Calu3 (cell line): ENCODE data around the gene P3H2. TPM values are rescaled to one million over a fixed set of nuclear protein-coding genes. Genes with fewer than 3 reads are reported as not detected.
"Not testable (repeated sequence)": the region's sequence is repeated elsewhere in the genome, so short reads cannot be mapped to it uniquely, and the experiment has no call there.

Experiments
- BruUV-seq: library from RNA; stranded (reverse); fragments of 400-500 nt; replicated peaks from 2 replicates; lab custom pipeline; 2021; lab: Mats Ljungman, UMichigan
- CTCF ChIA-PET: fragments of 300-600 bp; sonication (Branson Sonifier 250); formaldehyde crosslinking; loops from one replicate; lab custom pipeline; 2022; ENCODE audit warnings: antibody characterized with exemption; lab: Charles Lee
- DNase-seq: peaks from one replicate; pipeline ENCODE4 v3.0.0; 2022
- H3K27ac Mint-ChIP-seq: one replicate; pipeline ENCODE4 v1.8.0; 2022; ENCODE audit warnings: mixed read lengths; ENCODE audit not compliant: unreplicated experiment
- H3K27me3 Mint-ChIP-seq: one replicate; pipeline ENCODE4 v1.8.0; 2022; ENCODE audit warnings: mixed read lengths; ENCODE audit not compliant: unreplicated experiment
- H3K36me3 Mint-ChIP-seq: one replicate; pipeline ENCODE4 v1.8.0; 2022; ENCODE audit warnings: mild to moderate bottlenecking, moderate library complexity, mixed read lengths; ENCODE audit not compliant: insufficient read depth, unreplicated experiment
- H3K4me1 Mint-ChIP-seq: one replicate; pipeline ENCODE4 v1.8.0; 2022; ENCODE audit warnings: mild to moderate bottlenecking, low read depth, mixed read lengths; ENCODE audit not compliant: unreplicated experiment
- H3K4me3 Mint-ChIP-seq: one replicate; pipeline ENCODE4 v1.8.0; 2022; ENCODE audit warnings: mild to moderate bottlenecking, low read depth, moderate library complexity, mixed read lengths; ENCODE audit not compliant: unreplicated experiment
- H3K9me3 Mint-ChIP-seq: one replicate; pipeline ENCODE4 v1.8.0; 2022; ENCODE audit warnings: low read depth, mixed read lengths; ENCODE audit not compliant: unreplicated experiment
- intact Hi-C: fragments of 100-400 bp; cut with micrococcal nuclease; formaldehyde crosslinking; loops from one replicate; pipeline ENCODE4 v1.10.0; 2022; ENCODE audit not compliant: unreplicated experiment
- total RNA-seq: library from RNA; stranded (reverse); gene quantifications from 2 replicates; pipeline ENCODE4 v1.2.3, GENCODE V29; 2022
- TF ChIP-seq, protein P1 (sequence below): fragments of 200-600 bp; IDR thresholded peaks from one replicate; pipeline ENCODE4 v1.8.0; 2022; ENCODE audit warnings: antibody characterized with exemption; ENCODE audit not compliant: unreplicated experiment

Gene P3H2
- total RNA-seq, 1 experiment from 2014 or later = 7.1 TPM

DNA sequence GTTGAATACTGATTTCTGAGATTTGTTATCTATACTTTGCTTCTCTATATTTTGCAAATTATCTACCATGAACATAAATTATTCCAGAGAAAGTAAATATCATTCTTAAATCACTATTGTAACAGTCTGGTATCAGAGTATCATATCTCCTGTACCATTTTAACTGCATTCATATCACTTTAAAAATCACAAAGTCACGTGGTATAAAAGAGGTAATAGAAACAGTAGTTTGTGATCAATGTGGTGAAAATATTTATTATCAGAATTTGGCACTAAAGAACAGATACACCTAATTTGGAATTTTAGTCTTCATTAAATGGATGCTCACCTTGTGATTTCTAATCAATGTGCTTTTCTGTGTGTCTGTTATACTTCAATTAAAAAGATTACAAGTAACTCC, 47.8 kb downstream of the P3H2 start:
- CTCF ChIA-PET = no interaction called here
- intact Hi-C loops = no loop called here
- Mint-ChIP-seq H3K9me3 (no peaks in the 10 kb centered on the region), H3K4me1 (peaks cover 20% of the 10 kb centered on the region), H3K27me3 (no peaks in the 10 kb centered on the region), H3K4me3 (no peak overlapping the region), H3K36me3 (no peaks in the 10 kb centered on the region), H3K27ac (no peak overlapping the region)
- no peak for DNase-seq
- no TSS peak for BruUV-seq
- TF ChIP-seq, protein P1, sequence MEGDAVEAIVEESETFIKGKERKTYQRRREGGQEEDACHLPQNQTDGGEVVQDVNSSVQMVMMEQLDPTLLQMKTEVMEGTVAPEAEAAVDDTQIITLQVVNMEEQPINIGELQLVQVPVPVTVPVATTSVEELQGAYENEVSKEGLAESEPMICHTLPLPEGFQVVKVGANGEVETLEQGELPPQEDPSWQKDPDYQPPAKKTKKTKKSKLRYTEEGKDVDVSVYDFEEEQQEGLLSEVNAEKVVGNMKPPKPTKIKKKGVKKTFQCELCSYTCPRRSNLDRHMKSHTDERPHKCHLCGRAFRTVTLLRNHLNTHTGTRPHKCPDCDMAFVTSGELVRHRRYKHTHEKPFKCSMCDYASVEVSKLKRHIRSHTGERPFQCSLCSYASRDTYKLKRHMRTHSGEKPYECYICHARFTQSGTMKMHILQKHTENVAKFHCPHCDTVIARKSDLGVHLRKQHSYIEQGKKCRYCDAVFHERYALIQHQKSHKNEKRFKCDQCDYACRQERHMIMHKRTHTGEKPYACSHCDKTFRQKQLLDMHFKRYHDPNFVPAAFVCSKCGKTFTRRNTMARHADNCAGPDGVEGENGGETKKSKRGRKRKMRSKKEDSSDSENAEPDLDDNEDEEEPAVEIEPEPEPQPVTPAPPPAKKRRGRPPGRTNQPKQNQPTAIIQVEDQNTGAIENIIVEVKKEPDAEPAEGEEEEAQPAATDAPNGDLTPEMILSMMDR = no peak

DNA sequence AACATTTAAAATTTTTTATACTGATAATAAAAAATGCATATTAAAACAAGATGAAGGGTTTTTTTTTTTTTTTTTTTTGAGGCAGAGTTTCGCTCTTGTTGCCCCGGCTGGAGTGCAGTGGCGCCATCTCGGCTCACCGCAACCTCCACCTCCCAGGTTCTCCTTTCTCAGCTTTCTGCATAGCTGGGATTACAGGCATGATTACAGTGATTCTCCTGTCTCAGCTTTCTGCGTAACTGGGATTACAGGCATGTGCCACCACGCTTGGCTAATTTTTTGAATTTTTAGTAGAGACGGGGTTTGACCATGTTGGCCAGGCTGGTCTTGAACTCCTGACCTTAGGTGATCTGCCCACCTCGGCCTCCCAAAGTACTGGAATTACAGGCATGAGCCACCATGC, 48.8 kb downstream of the P3H2 start:
- DNase-seq, H3K4me3 Mint-ChIP-seq, H3K36me3 Mint-ChIP-seq, H3K9me3 Mint-ChIP-seq, intact Hi-C loops, H3K27me3 Mint-ChIP-seq, H3K27ac Mint-ChIP-seq, BruUV-seq: not testable (repeated sequence)
- CTCF ChIA-PET = interaction anchor here (0.9 kb wide), 1 partner anchor 11 kb away, joined by 4 read pairs; no protein-coding TSS in a partner anchor
- peaks cover 12% of the 10 kb centered on the region for H3K4me1 Mint-ChIP-seq

DNA sequence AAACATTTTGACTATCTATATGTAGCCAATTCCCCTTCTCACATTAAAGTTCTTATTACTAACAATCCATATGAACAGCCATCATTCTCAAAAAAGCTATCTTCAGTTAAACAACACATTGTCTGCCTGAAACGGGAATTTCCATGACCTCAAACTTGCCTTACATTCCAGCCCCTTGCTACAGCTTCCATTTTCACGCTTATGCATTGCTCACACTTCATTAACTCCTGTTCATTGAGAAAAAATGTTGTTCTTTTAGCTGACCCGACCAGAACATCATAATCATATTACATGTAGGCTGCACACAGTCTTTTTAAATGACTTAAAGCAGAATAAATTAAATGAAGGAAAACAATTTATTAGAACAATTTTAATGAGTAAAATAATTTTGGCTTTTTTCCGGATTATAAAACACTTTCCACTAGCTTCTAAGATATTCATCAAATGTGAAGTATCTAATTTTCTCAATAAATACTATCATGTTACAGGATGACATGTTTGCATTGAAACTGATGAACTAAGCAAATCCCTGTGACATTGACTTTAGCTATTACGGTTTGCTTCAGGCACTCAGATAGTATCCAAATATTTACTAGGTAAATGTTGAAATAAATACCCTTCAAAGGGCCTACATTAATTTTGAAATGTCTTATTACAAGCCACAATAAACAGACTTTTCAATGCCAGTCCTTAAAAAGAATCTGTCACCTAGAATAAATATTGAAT, 49.9 kb downstream of the P3H2 start:
- BruUV-seq = no TSS peak
- no peak overlapping the region for H3K27ac Mint-ChIP-seq
- H3K9me3 Mint-ChIP-seq = no peaks in the 10 kb centered on the region
- no peak for DNase-seq
- no peaks in the 10 kb centered on the region for H3K36me3 Mint-ChIP-seq
- intact Hi-C loops = no loop called here
- no peaks in the 10 kb centered on the region for H3K27me3 Mint-ChIP-seq
- CTCF ChIA-PET = no interaction called here
- H3K4me3 Mint-ChIP-seq = no peak overlapping the region
- TF ChIP-seq, protein P1 = no peak
- H3K4me1 Mint-ChIP-seq = peaks cover under 1% of the 10 kb centered on the region

DNA sequence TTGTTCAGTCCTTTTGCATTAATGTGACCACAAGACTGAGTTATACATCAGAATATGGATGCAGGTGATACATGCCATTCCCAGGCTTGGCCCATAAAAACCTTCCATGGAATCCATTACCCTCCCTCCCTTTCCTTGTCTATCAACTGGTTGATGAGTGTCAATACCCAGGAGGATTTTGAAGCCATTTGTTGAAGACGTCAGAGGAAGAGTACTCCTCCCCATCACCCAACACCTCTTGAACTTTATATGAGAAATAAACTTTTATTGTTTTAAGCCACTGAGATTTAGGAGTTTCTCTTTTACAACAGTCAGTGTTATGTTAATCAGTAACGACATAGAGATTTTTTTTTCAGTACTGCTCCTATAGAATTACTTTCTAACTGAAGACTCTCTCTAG, 55.5 kb downstream of the P3H2 start:
- TF ChIP-seq, protein P1 = no peak
- no TSS peak for BruUV-seq
- DNase-seq = no peak

DNA sequence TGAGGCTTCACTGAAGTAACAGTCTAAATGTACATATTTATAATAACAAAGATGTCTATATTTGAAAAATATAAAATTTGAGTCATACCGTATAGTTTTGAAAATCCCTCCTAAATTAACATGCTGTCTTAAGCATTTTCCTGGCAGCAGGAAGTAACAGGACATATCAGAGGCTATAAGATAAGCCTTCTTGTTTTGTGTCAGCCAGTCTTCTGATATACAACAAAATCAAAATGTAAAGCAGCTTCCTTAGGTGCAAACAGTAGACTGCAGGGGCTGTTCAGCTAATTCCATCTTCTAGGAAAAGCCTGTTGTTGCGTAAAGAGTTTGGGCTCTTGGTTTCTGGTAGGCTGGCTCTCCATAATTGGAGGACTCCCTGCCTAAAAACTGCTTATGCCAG, 56.0 kb downstream of the P3H2 start:
- BruUV-seq = no TSS peak
- no peaks in the 10 kb centered on the region for H3K27me3 Mint-ChIP-seq
- no peaks in the 10 kb centered on the region for H3K4me1 Mint-ChIP-seq
- TF ChIP-seq, protein P1 = no peak
- H3K4me3 Mint-ChIP-seq = no peak overlapping the region
- no peak for DNase-seq
- H3K27ac Mint-ChIP-seq = no peak overlapping the region
- H3K36me3 Mint-ChIP-seq = no peaks in the 10 kb centered on the region
- intact Hi-C loops = no loop called here
- H3K9me3 Mint-ChIP-seq = no peaks in the 10 kb centered on the region
- CTCF ChIA-PET = interaction anchor here (1.0 to 1.2 kb wide), 2 partner anchors 12 to 22 kb away, joined by 3 to 4 read pairs; no protein-coding TSS in a partner anchor

More for the DNA sequence above, 55.5 kb downstream of the P3H2 start:
- H3K4me3 Mint-ChIP-seq = no peak overlapping the region
- CTCF ChIA-PET = no interaction called here
- no peak overlapping the region for H3K27ac Mint-ChIP-seq
- no peaks in the 10 kb centered on the region for H3K4me1 Mint-ChIP-seq
- intact Hi-C loops = no loop called here
- no peaks in the 10 kb centered on the region for H3K9me3 Mint-ChIP-seq
- no peaks in the 10 kb centered on the region for H3K36me3 Mint-ChIP-seq
- H3K27me3 Mint-ChIP-seq = no peaks in the 10 kb centered on the region
